ENCODE data around the gene LRP6.

LRP6 gene

GRCh38 chr12:12072064-12072760, 194.6 kb downstream of the LRP6 start:
- DNase-seq (ENCODE audit: low read depth), result no peak

GRCh38 chr12:12070674-12071656, 195.9 kb downstream of the LRP6 start, which contains the start of gene BCL2L14:
TSS of gene BCL2L14 (plus strand) at chr12:12070939. CDS start at chr12:12079306, 8,367 bp downstream.
- DNase-seq (ENCODE audit: low read depth), result no peak

- no peak for DNase-seq (ENCODE audit: low read depth)
Observed at GRCh38 chr12:12069821-12070548, 196.9 kb downstream of the LRP6 start.

- no peak for DNase-seq (ENCODE audit: low read depth)
Observed at GRCh38 chr12:12068751-12069150, 198.1 kb downstream of the LRP6 start.
